HCT116 (cell line): Measurements from ENCODE around the gene CRTC1. TPM values are rescaled to one million over a fixed set of nuclear protein-coding genes. Genes with fewer than 3 reads are reported as not detected.
A peak's percentile ranks its signal among the peaks of the same experiment; 100 is the strongest.

Experiments used
- ATAC-seq: fragments of 200-7000 bp; cut with Tn5 transposase; 2 replicates; pipeline ENCODE4 v1.9.1; 2020; ENCODE audit warnings: mild to moderate bottlenecking, moderate library complexity
- BruUV-seq: library from RNA; stranded (reverse); fragments of 400-500 nt; replicated peaks from 2 replicates; lab custom pipeline; 2021; lab: Mats Ljungman, UMichigan
- CTCF ChIA-PET: fragments of 300-600 bp; sonication (Branson Sonifier 250); formaldehyde crosslinking; loops from one replicate; lab custom pipeline; 2021; ENCODE audit warnings: antibody characterized with exemption; lab: Charles Lee
- POLR2A ChIA-PET: fragments of 300-600, 350-600 bp; sonication (Branson Sonifier 250); formaldehyde crosslinking; loops from one replicate; lab custom pipeline; 2021; ENCODE audit warnings: antibody characterized with exemption; lab: Charles Lee
- RAD21 ChIA-PET, 2 experiments: fragments of 300-600 bp; sonication (Branson Sonifier 250); formaldehyde crosslinking; loops; one replicate each; lab custom pipeline; 2023; ENCODE audit warnings: low total read pairs in 2 of 2; ENCODE audit not compliant: uncharacterized antibody in 2 of 2, unreplicated experiment in 2 of 2, low non-redundant PET in 1 of 2; lab: Charles Lee
- DNase-seq: peaks from one replicate; pipeline ENCODE4 v3.0.0-alpha.2; 2010; ENCODE audit warnings: low read depth, low spot score
- H2AFZ ChIP-seq: fragments of 200-600 bp; shearing (Covaris generic), sonication (generic); 2 replicates; pipeline ENCODE4 v1.6.1; 2017; ENCODE audit warnings: low read depth, mixed run types, mixed read lengths, antibody characterized with exemption, low read length; ENCODE audit not compliant: poor library complexity, severe bottlenecking
- H3K27ac ChIP-seq: 2 replicates; pipeline ENCODE4 v1.5.1; 2012; ENCODE audit warnings: low read depth, low read length
- H3K27me3 ChIP-seq: fragments of 200-600 bp; sonication (generic); 2 replicates; pipeline ENCODE4 v1.6.1; 2016; ENCODE audit warnings: mixed run types, low read length, mixed read lengths; ENCODE audit not compliant: insufficient read depth
- H3K36me3 ChIP-seq, 2 experiments: fragments of 200-500 bp in 1 of 2; fragments of 200-600 bp in 1 of 2; sonication (Bioruptor generic) in 1 of 2; sonication (generic) in 1 of 2; 2 replicates each; pipeline versions ENCODE4 v1.5.1 to v1.6.1; 2014 to 2016; ENCODE audit warnings: low read length in 2 of 2, inconsistent platforms in 1 of 2, mixed read lengths in 1 of 2, mixed run types in 1 of 2; ENCODE audit not compliant: insufficient read depth in 2 of 2, control insufficient read depth in 1 of 2
- H3K4me1 ChIP-seq, 2 experiments: fragments of 200-600 bp in 1 of 2; sonication (generic) in 1 of 2; 2 replicates each; pipeline versions ENCODE4 v1.5.1 to v1.6.1; 2012 to 2017; ENCODE audit warnings: low read length in 2 of 2, inconsistent platforms in 1 of 2, mild to moderate bottlenecking in 1 of 2, mixed read lengths in 1 of 2, mixed run types in 1 of 2, moderate library complexity in 1 of 2; ENCODE audit not compliant: insufficient read depth in 2 of 2, control insufficient read depth in 1 of 2
- H3K4me2 ChIP-seq: fragments of 200-600 bp; sonication (generic); 2 replicates; pipeline ENCODE4 v1.6.1; 2017; ENCODE audit warnings: mixed run types, low read length, mixed read lengths
- H3K4me3 ChIP-seq, 2 experiments: fragments of 200-600 bp in 1 of 2; sonication (generic) in 1 of 2; replicated peaks in 1 of 2; 2 replicates each; pipeline ENCODE4 v1.5.1; 2011 to 2016; ENCODE audit warnings: low read length in 2 of 2, control low read depth in 1 of 2, low read depth in 1 of 2, mild to moderate bottlenecking in 1 of 2, mixed read lengths in 1 of 2, mixed run types in 1 of 2
- H3K79me2 ChIP-seq: fragments of 200-600 bp; sonication (generic); 2 replicates; pipeline ENCODE4 v1.6.1; 2017; ENCODE audit warnings: mild to moderate bottlenecking, mixed run types, low read length, moderate library complexity, mixed read lengths; ENCODE audit not compliant: insufficient read depth
- H3K9ac ChIP-seq: fragments of 200-600 bp; sonication (generic); 2 replicates; pipeline ENCODE4 v1.6.1; 2016; ENCODE audit warnings: low read length, mixed read lengths
- H3K9me2 ChIP-seq: fragments of 200-600 bp; sonication (generic), shearing (Covaris generic); 2 replicates; pipeline ENCODE4 v1.6.1; 2017; ENCODE audit warnings: mixed run types, mild to moderate bottlenecking, moderate library complexity; ENCODE audit not compliant: insufficient read depth
- H3K9me3 ChIP-seq, 2 experiments: fragments of 200-500 bp in 1 of 2; fragments of 200-600 bp in 1 of 2; sonication (Bioruptor generic) in 1 of 2; sonication (generic) in 1 of 2; 2 replicates each; pipeline ENCODE4 v1.6.1; 2014 to 2017; ENCODE audit warnings: low read length in 2 of 2, mixed read lengths in 2 of 2, inconsistent platforms in 1 of 2, low read depth in 1 of 2, mild to moderate bottlenecking in 1 of 2, mixed run types in 1 of 2, moderate library complexity in 1 of 2; ENCODE audit not compliant: control insufficient read depth in 1 of 2, insufficient read depth in 1 of 2
- H4K20me1 ChIP-seq: fragments of 200-600 bp; sonication (generic), shearing (Covaris generic); 2 replicates; pipeline ENCODE4 v1.6.1; 2017; ENCODE audit warnings: mixed run types, mild to moderate bottlenecking, moderate library complexity; ENCODE audit not compliant: insufficient read depth
- CEBPB ChIP-seq: IDR thresholded peaks from 2 replicates; pipeline ENCODE4 v1.6.1; 2012; ENCODE audit warnings: low read depth
- EGR1 ChIP-seq: IDR thresholded peaks from 2 replicates; pipeline ENCODE4 v1.6.1; 2012; ENCODE audit warnings: low read depth
- EZH2 ChIP-seq: fragments of 200-600 bp; sonication (generic); IDR thresholded peaks from 2 replicates; pipeline ENCODE4 v1.6.1; 2017; ENCODE audit warnings: antibody characterized with exemption, mixed run types
- JUND ChIP-seq: IDR thresholded peaks from 2 replicates; pipeline ENCODE4 v1.6.1; 2012
- POLR2A ChIP-seq: IDR thresholded peaks from 2 replicates; pipeline ENCODE4 v1.7.0; 2011; ENCODE audit warnings: borderline replicate concordance; ENCODE audit not compliant: insufficient read depth, insufficient read length; ENCODE audit errors: extremely low read depth
- RAD21 ChIP-seq: IDR thresholded peaks from 2 replicates; pipeline ENCODE4 v1.6.1; 2012; ENCODE audit warnings: low read depth, mild to moderate bottlenecking
- REST ChIP-seq: IDR thresholded peaks from 2 replicates; pipeline ENCODE4 v1.6.1; 2012; ENCODE audit warnings: low read depth
- SIN3A ChIP-seq: IDR thresholded peaks from 2 replicates; pipeline ENCODE4 v1.6.1; 2012; ENCODE audit warnings: low read depth
- SP1 ChIP-seq: IDR thresholded peaks from 2 replicates; pipeline ENCODE4 v1.6.1; 2012; ENCODE audit warnings: low read depth
- SRF ChIP-seq: IDR thresholded peaks from 2 replicates; pipeline ENCODE4 v1.6.1; 2012; ENCODE audit warnings: low read depth
- YY1 ChIP-seq: IDR thresholded peaks from 2 replicates; pipeline ENCODE4 v1.6.1; 2011; ENCODE audit warnings: low read length, low read depth, moderate library complexity, mild to moderate bottlenecking; ENCODE audit not compliant: insufficient replicate concordance; ENCODE audit errors: extremely low read depth
- ZBTB33 ChIP-seq: IDR thresholded peaks from 2 replicates; pipeline ENCODE4 v1.6.1; 2011; ENCODE audit warnings: mild to moderate bottlenecking, low read length, moderate library complexity; ENCODE audit not compliant: insufficient replicate concordance; ENCODE audit errors: extremely low read depth
- ZFX ChIP-seq: fragments of 450-650 bp; IDR thresholded peaks from 2 replicates; pipeline ENCODE4 v1.6.1; 2017
- ZNF274 ChIP-seq: fragments of 200-500 bp; sonication (Bioruptor generic); IDR thresholded peaks from 2 replicates; pipeline ENCODE4 v1.6.1; 2014; ENCODE audit warnings: mild to moderate bottlenecking, low read depth, low read length, inconsistent platforms
- intact Hi-C: fragments of 100-400 bp; cut with micrococcal nuclease; formaldehyde crosslinking; loops from 2 replicates; pipeline ENCODE4 v1.10.0; 2022
- total RNA-seq: library from RNA; stranded (reverse); gene quantifications from one replicate; pipeline ENCODE4 v1.2.1, GENCODE V29; 2021; ENCODE audit not compliant: unreplicated experiment

CRTC1 gene
- total RNA-seq, 1 experiment from 2014 or later: 14.9 TPM

- intact Hi-C loops: no loop called here
- H3K79me2 ChIP-seq: no peaks in the 10 kb centered on the region
- no peak for TF ChIP-seq SRF
- no peak for TF ChIP-seq ZBTB33
- no peak for TF ChIP-seq ZNF274
- no peak for TF ChIP-seq CEBPB
- TF ChIP-seq JUND: no peak
- TF ChIP-seq REST: no peak
- no peak for TF ChIP-seq EZH2
- no peak for TF ChIP-seq YY1
- TF ChIP-seq SP1: no peak
- TF ChIP-seq SIN3A: no peak
- no peak for TF ChIP-seq RAD21
- no peak for TF ChIP-seq EGR1
- no peak for TF ChIP-seq ZFX
- TF ChIP-seq POLR2A: no peak
- ChIA-PET POLR2A (no interaction called here), RAD21 (no interaction called here), CTCF (no interaction called here)
- peaks cover 38 to 41% of the 10 kb centered on the region in 2 experiments for H3K4me1 ChIP-seq
- peak overlapping the region in 1 of 2 experiments; percentile 22; a peak in 1 of 4 replicates for H3K4me3 ChIP-seq
- no TSS peak for BruUV-seq
- peak overlapping the region; percentile 68 for H3K4me2 ChIP-seq
- 0 out of 2 replicates have a peak overlapping the region, but pooled peaks have one; percentile 22 for H3K9ac ChIP-seq
- DNase-seq: no peak
- no peaks in the 10 kb centered on the region for H4K20me1 ChIP-seq
- H3K36me3 ChIP-seq: no peaks in the 10 kb centered on the region
- no peak overlapping the region for H2AFZ ChIP-seq
- ATAC-seq: no peak; the same call in 1 of the 2 replicates
- no peaks in the 10 kb centered on the region for H3K9me3 ChIP-seq
- no peaks in the 10 kb centered on the region for H3K27me3 ChIP-seq
- no peak overlapping the region; the same call in 1 of the 2 replicates for H3K27ac ChIP-seq
- H3K9me2 ChIP-seq: no peaks in the 10 kb centered on the region
These were observed 81.1 kb downstream of the CRTC1 start for GRCh38 chr19:18764591-18765051.
